HG03175 (cell line): ENCODE measurements around the gene UBE2K.
"Not testable (repeated sequence)": the region's sequence is repeated elsewhere in the genome, so short reads cannot be mapped to it uniquely, and the experiment has no call there.

Source experiments
- ATAC-seq: cut with Tn5 transposase; IDR thresholded peaks from one replicate; pipeline ENCODE4 v1.9.1; 2021; ENCODE audit warnings: mild to moderate bottlenecking, moderate library complexity; ENCODE audit not compliant: unreplicated experiment

Gene UBE2K

DNA sequence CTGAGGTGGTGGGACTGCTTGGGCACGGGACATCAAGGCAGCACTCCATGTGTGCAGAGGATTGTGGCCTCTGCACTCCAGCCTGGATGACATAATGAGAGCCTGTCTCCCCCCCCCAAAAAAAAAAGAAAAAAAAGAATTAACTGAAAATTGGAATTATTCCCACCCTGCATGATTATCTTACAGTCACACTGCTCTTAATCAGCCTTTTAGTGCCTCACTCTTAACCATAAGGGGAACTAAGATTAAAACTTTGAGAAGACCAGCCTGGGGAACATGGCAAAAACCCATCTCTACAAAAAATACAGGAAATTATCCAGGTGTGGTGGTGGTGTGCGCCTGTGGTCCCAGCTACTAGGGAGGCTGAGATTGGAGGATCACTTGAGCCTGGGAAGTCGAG is 94.6 kb downstream of the UBE2K start:
- no peak for ATAC-seq

DNA sequence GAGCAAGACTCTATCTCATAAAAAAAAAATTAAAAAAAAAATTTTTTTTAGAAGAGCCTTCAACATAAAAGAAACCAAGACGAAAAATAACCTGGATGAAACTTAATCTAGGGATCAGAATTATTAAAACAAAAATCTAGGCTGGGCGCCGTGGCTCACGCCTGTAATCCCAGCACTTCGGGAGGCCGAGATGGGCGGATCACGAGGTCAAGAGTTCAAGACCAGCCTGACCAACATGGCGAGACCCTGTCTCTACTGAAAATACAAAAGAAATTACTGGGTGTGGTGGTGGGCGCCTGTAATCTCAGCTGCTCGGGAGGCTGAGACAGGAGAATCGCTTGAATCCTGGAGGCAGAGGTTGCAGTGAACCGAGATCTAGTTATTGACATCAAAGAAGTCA is 95.0 kb downstream of the UBE2K start:
- not testable (repeated sequence) for ATAC-seq

DNA sequence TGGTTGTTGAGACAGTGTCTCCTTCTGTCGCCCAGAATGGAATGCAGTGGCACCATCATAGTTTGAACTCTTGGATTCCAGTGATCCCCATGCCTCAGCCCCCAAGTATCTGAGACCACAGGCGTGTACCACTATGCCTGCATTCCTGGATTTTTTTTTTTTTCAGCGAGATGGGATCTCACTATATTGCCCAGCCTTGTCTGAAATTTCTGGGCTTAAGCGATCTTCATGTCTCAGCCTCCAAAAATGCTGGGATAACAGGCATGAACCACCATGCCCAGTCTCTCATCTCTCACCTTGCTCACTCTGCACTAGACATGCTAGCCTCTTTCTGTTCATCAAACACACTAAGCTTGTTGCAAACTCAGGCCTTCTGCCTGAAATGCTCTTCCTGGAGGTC is 104.1 kb downstream of the UBE2K start:
- no peak for ATAC-seq

DNA sequence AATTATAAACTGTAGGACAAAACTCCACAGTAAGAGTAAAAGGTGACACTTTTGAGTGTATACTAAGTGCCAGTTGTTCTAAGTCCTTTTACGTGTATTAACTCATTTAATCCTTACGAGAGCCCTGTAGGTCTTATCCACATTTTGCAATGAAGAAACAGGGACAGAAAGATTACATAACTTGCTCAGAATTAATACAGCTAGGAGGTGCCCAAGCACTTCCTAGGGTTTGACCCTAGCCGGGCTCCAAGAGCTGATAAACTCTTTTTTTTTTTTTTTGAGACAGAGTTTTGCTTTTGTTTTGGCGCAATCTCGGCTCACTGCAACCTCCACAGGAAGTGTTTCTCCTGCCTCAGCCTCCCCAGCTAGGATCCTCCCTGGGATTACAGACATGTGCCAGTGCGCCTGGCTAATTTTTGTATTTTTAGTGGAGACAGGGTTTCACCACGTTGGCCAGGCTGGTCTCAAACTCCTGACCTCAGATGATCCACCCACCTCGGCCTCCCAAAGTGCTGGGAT is 110.4 kb downstream of the UBE2K start:
- ATAC-seq: no peak

DNA sequence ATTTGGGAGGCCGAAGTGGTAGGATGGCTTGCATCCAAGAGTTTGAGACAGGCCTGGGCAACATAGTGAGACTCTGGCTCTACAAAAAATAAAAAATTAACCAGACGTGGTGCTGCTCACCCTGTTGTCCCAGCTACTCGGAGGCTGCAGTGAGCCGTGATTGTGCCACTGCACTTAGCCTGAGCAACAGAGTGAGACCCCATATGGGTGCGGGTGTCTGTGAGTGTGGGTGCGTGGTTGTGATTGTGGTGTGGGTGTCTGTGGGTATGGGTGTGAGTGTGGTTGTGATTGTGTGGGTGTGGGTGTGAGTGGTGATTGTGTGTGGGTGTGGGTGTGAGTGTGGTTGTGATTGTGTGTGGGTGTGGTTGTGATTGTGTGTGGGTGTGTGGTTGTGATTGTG is 114.6 kb downstream of the UBE2K start:
- no peak for ATAC-seq

DNA sequence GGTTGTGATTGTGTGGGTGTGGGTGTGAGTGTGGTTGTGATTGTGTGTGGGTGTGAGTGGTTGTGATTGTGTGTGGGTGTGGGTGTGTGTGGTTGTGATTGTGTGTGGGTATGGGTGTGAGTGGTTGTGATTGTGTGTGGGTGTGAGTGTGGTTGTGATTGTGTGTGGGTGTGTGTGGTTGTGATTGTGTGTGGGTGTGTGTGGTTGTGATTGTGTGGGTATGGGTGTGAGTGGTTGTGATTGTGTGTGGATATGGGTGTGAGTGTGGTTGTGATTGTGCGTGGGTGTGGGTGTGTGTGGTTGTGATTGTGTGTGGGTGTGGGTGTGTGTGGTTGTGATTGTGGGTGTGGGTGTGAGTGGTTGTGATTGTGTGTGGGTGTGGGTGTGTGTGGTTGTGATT is 115.1 kb downstream of the UBE2K start:
- not testable (repeated sequence) for ATAC-seq

DNA sequence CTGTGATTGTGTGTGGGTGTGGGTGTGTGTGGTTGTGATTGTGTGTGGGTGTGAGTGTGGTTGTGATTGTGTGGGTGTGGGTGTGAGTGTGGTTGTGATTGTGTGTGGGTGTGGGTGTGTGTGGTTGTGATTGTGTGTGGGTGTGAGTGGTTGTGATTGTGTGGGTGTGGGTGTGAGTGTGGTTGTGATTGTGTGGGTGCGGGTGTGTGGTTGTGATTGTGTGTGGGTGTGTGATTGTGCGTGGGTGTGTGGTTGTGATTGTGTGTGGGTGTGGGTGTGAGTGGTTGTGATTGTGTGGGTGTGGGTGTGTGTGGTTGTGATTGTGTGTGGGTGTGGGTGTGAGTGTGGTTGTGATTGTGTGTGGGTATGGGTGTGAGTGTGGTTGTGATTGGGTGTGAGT is 115.8 kb downstream of the UBE2K start:
- not testable (repeated sequence) for ATAC-seq

DNA sequence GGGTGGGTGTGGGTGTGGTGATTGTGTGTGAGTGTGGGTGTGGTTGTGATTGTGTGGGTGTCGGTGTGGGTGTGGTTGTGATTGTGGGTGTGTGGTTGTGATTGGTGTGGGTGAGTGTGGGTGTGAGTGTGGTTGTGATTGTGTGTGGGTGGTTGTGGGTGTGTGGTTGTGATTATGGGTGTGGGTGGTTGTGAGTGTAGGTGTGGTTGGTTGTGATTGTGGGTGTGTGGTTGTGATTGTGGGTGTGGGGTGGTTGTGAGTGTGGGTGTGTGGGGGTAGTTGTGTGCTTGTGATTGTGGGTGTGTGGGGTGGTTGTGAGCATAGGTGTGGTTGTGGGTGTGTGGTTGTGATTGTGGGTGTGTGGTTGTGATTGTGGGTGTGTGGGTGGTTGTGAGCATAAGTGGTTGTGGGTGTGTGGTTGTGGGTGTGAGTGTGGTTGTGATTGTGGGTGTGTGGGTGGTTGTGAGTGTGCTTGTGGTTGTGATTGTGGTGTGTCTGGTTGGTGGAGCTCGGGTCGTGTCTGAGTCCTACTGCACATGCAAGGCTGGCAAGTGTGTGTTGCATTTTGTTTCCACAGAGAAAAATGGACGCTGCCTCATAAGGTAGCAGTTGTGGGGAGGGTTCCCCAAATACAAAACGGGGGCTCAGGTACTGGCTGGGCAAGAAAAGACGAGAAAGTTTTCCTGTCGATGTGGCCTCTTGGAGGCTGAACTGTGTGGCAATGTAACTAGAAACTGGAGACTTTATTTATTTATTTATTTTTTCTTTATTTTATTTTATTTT is 116.7 kb downstream of the UBE2K start:
- no peak for ATAC-seq

DNA sequence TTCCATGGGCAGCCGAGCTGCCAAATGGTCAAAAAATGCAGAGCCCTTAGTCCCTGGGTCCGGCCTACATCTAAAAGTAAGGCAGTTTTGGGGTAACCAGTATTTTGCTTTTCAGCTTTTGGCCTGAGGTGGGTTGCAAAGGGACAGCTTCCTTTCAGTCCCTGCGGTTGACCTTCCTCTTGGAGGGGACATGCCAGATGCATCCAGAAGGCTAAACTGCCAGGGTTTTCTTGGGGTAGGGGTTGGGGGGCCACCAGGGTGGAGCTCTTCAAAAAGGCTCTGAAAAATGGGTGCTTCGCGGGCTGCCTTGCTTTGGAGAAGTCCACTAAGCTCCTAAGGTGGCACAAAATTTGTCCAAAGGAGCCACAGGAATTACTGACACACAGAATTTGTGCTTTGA is 120.7 kb downstream of the UBE2K start:
- no peak for ATAC-seq

DNA sequence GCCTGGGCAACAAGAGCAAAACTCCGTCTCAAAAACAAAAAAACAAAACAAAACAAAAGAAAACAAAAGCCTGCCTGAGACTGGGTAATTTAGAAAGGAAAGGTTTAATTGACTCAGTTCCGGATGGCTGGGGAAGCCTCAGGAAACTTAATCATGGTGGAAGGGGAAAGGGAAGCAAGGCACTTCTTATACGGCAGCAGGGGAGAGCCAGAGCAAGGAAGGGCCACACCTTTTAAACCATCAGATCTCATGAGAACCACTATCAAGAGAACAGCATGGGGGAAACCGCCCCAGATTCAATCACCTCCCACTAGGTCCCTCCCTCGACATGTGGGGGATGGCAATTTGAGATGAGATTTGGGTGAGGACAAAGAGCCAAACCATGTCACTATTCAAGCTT is 122.2 kb downstream of the UBE2K start:
- no peak for ATAC-seq

DNA sequence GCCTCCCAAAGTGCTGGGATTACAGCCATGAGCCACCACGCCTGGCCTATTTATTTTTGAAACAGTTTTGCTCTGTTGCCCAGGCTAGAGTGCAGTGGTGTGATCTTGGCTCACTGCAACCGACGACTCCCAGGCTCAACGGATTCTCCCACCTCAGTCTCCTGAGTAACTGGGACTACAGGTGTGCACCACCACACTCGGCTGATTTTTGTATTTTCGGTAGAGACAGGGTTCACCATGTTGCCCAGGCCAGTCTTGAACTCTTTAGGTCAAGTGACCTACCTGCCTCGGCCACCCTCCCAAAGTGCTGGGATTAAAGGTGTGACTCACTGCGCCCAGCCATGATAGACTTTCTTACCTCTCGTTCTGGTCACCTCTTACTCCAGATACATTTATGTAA is 124.0 kb downstream of the UBE2K start:
- ATAC-seq: no peak

DNA sequence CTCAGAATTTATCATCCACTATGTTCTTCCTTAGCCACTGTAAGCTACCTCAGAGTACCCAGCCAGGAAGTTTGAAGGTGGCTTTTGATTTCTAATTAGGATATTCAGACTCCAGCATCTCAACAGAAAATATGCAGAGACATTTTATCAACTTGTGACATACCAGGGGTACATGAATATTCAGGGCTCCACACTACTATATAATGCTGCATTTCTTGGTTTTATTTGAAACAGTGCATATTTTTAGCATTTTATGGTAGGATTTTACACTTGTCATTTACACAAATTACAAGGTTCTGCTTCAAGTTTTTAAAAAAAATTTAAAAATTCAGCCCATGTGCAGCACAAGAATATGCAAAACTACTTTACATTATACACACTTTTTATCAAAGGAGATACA is 124.7 kb downstream of the UBE2K start:
- ATAC-seq: no peak

DNA sequence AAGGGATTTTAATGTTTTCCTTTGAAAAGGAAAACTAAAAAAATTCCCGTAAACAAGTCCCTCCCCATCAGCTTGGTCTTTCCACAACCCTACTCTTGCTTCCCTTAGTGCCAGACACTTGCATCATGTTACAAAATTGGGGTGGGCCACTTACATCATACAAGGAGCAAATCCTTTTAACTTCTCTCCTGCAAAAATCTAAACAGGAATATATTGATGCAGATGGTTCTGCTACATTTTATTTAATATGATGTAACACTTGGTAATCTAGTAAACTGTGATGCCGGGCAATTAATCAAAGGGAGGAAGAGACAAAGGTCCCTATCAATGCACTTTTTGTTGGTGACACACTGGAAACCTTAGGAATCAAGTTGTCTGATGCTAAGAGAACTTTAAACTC is 125.3 kb downstream of the UBE2K start:
- ATAC-seq: no peak

DNA sequence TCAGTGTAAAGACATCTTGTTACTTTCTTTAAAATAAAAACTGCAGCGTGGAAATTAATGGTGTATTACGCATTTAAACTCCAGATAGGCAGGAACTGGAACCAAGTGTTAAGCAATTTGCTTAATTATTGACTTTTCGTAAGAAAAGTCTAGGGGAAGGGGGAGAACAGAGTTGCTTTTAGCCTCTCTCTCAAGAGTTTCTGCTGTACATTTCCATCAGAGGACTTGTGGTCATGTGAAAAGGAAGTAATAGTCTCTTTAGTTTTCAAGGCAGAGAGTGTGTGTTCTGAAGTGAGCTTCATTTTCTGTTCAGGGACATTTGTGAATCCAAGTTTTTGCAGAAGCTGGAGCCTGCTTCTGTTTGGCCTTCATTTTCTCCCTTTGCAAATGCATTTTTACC is 127.2 kb downstream of the UBE2K start:
- no peak for ATAC-seq

DNA sequence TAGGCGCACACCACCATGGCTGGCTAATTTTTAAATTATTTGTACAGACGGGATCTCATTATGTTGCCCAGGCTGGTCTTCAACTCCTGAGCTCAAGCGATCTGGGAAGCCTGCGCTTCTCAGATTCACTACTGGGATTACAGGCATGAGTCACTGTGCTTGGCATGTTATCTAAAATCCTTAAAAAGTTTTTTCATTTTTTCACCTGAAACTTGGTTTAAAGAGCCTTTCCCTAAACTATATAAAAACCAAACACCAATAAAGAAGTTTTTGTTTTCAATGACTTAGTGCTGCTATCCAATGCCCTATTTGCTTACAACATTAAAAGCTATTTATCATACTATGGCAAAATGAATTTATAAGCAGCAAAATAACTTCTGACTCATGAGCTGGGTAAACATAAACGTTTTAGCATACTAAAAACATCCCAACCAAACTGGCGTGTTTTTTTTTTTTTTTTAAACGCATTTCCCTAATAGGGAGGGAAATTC is 127.8 kb downstream of the UBE2K start:
- ATAC-seq: no peak
